PFSK-1 (cell line): ENCODE measurements around the gene DRICH1.

Experiments
- FOXP2 ChIP-seq: optimal IDR thresholded peaks from 2 replicates; pipeline ENCODE3; 2011; ENCODE audit warnings: borderline replicate concordance, control low read depth, inconsistent platforms; ENCODE audit not compliant: insufficient read depth; ENCODE audit errors: extremely low read length, extremely low read depth
- POLR2AphosphoS5 ChIP-seq: IDR thresholded peaks from 2 replicates; pipeline ENCODE4 v1.6.1; 2012; ENCODE audit warnings: low read depth, mild to moderate bottlenecking, control low read depth, low read length, moderate library complexity
- REST ChIP-seq, 2 experiments: IDR thresholded peaks; 2 replicates each; pipeline versions ENCODE4 v1.6.1 to v1.8.0; 2011 to 2012; ENCODE audit warnings: low read depth in 2 of 2, low read length in 2 of 2, control low read depth in 1 of 2, inconsistent platforms in 1 of 2, mild to moderate bottlenecking in 1 of 2, moderate library complexity in 1 of 2; ENCODE audit not compliant: insufficient read depth in 1 of 2
- SIN3A ChIP-seq: IDR thresholded peaks from 2 replicates; pipeline ENCODE4 v1.6.1; 2012; ENCODE audit warnings: mild to moderate bottlenecking, low read length, moderate library complexity, borderline replicate concordance; ENCODE audit not compliant: insufficient read depth
- TAF1 ChIP-seq: IDR thresholded peaks from 2 replicates; pipeline ENCODE4 v1.6.1; 2012; ENCODE audit warnings: low read length, control low read depth, borderline replicate concordance; ENCODE audit not compliant: insufficient read depth

The DRICH1 gene

GRCh38 chr22:23652286-23652685, 20.2 kb upstream of the DRICH1 start:
- TF ChIP-seq SIN3A (no peak), POLR2AphosphoS5 (no peak), REST (IDR thresholded peaks at IDR 0.05; ENCODE audit: insufficient read depth in 1 of 2, low read depth in 2 of 2, low read length in 2 of 2) (no peak), TAF1 (no peak), FOXP2 (no peak)

GRCh38 chr22:23651676-23652075, 19.6 kb upstream of the DRICH1 start:
- no peak for TF ChIP-seq REST (IDR thresholded peaks at IDR 0.05; ENCODE audit: insufficient read depth in 1 of 2, low read depth in 2 of 2, low read length in 2 of 2)
- no peak for TF ChIP-seq TAF1
- no peak for TF ChIP-seq FOXP2

GRCh38 chr22:23649071-23649501, 17.0 kb upstream of the DRICH1 start:
- no peak for TF ChIP-seq TAF1
- no peak for TF ChIP-seq SIN3A
- no peak for TF ChIP-seq FOXP2
- no peak for TF ChIP-seq REST (IDR thresholded peaks at IDR 0.05; ENCODE audit: insufficient read depth in 1 of 2, low read depth in 2 of 2, low read length in 2 of 2)
- no peak for TF ChIP-seq POLR2AphosphoS5

- TF ChIP-seq REST (IDR thresholded peaks at IDR 0.05; ENCODE audit: insufficient read depth in 1 of 2, low read depth in 2 of 2, low read length in 2 of 2) (no peak), POLR2AphosphoS5 (no peak), SIN3A (no peak), TAF1 (no peak), FOXP2 (no peak)
These were observed 7.5 kb upstream of the DRICH1 start for GRCh38 chr22:23639661-23640060.

GRCh38 chr22:23638611-23639010, 6.5 kb upstream of the DRICH1 start:
- TF ChIP-seq POLR2AphosphoS5, result no peak
